Panc1 (cell line): ENCODE measurements around the gene SND1.

Experiments used
- CTCF ChIP-seq: fragments of 450-650 bp; IDR thresholded peaks from 2 replicates; pipeline ENCODE4 v1.5.1; 2017; ENCODE audit warnings: mild to moderate bottlenecking
- POLR2AphosphoS5 ChIP-seq: IDR thresholded peaks from 2 replicates; pipeline ENCODE4 v1.6.1; 2012; ENCODE audit warnings: mild to moderate bottlenecking, low read depth, low read length, moderate library complexity
- REST ChIP-seq, 2 experiments: IDR thresholded peaks; 2 replicates each; pipeline ENCODE4 v1.6.1; 2011 to 2012; ENCODE audit warnings: low read depth in 2 of 2, control low read depth in 1 of 2, low read length in 1 of 2, mild to moderate bottlenecking in 1 of 2, moderate library complexity in 1 of 2; ENCODE audit not compliant: insufficient read depth in 1 of 2
- TCF7L2 ChIP-seq: IDR thresholded peaks from 2 replicates; pipeline ENCODE4 v1.6.1; 2011; ENCODE audit warnings: mild to moderate bottlenecking, low read depth, low read length, inconsistent platforms

- TF ChIP-seq CTCF: no peak
- no peak for TF ChIP-seq REST (IDR thresholded peaks at IDR 0.05; ENCODE audit: insufficient read depth in 1 of 2, low read depth in 2 of 2, low read length in 1 of 2)
- TF ChIP-seq TCF7L2: no peak
- TF ChIP-seq POLR2AphosphoS5: no peak
Observed at GRCh38 chr7:127988751-127989150, 336.8 kb downstream of the SND1 start.
